HG02970 (cell line): ENCODE measurements around the gene DHRS7B.

Source experiments
- ATAC-seq: cut with Tn5 transposase; IDR thresholded peaks from one replicate; pipeline ENCODE4 v1.9.1; 2021; ENCODE audit warnings: mild to moderate bottlenecking, moderate library complexity, moderate number of reproducible peaks; ENCODE audit not compliant: unreplicated experiment, low FRiP score

The DHRS7B gene

GRCh38 chr17:21231533-21231932 is 104.8 kb downstream of the DHRS7B start:
- ATAC-seq, result no peak

- ATAC-seq, result no peak
Observed at GRCh38 chr17:21232033-21232749, 105.4 kb downstream of the DHRS7B start.

GRCh38 chr17:21233581-21234347 is 107.0 kb downstream of the DHRS7B start:
- no peak for ATAC-seq

- no peak for ATAC-seq
Observed at GRCh38 chr17:21235921-21236320, 109.2 kb downstream of the DHRS7B start.

- ATAC-seq, result no peak
Observed at GRCh38 chr17:21239680-21240368, 113.1 kb downstream of the DHRS7B start.

GRCh38 chr17:21240369-21241055 is 113.7 kb downstream of the DHRS7B start:
- no peak for ATAC-seq
